NT2/D1 (cell line): ENCODE results near the gene EDAR.

Experiments
- SUZ12 ChIP-seq: IDR thresholded peaks from 2 replicates; pipeline ENCODE4 v1.6.1; 2011; ENCODE audit not compliant: insufficient read length, insufficient read depth; ENCODE audit errors: extremely low read depth
- YY1 ChIP-seq: IDR thresholded peaks from 2 replicates; pipeline ENCODE4 v1.6.1; 2011; ENCODE audit not compliant: insufficient read length, insufficient read depth
- ZNF274 ChIP-seq: IDR thresholded peaks from 2 replicates; pipeline ENCODE4 v1.6.1; 2011; ENCODE audit warnings: mild to moderate bottlenecking, low read depth, low read length

DNA sequence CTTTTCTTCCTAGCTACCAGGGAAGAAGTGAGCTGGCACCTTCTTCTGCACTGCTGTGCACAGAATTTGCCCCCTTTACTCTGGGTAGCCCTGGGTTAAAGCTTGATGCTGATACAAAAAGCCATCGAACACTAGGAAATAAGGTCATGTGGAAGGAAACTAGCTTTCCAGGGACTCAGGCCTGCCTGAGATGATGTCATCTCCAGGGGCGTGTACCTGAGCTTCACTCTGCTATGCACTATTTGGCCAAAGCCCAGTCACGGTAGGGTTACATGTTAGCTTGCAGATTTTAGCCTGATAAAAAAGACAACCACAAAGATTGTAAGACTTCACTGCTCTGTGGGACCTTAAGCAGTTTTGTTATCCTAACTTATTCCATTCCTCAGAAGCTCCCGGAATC, 20.4 kb downstream of the EDAR start:
- TF ChIP-seq YY1 (no peak), ZNF274 (no peak), SUZ12 (no peak)
